Rectal smooth muscle tissue (tissue), 1 donor: ENCODE data around the gene TLCD2.
"Not testable (repeated sequence)": the region's sequence is repeated elsewhere in the genome, so short reads cannot be mapped to it uniquely, and the experiment has no call there.

ENCODE experiments used
- H3K27ac ChIP-seq: one replicate; pipeline ENCODE4 v1.7.0; 2013; ENCODE audit warnings: low read depth, low read length, inconsistent platforms
- H3K27me3 ChIP-seq: one replicate; pipeline ENCODE4 v1.7.0; 2013; ENCODE audit warnings: low read length; ENCODE audit not compliant: control insufficient read depth, insufficient read depth
- H3K36me3 ChIP-seq: one replicate; pipeline ENCODE4 v1.7.0; 2013; ENCODE audit warnings: low read length; ENCODE audit not compliant: control insufficient read depth, insufficient read depth
- H3K4me1 ChIP-seq: one replicate; pipeline ENCODE4 v1.7.0; 2013; ENCODE audit warnings: low read length; ENCODE audit not compliant: control insufficient read depth, insufficient read depth
- H3K4me3 ChIP-seq: one replicate; pipeline ENCODE4 v1.7.0; 2013; ENCODE audit warnings: low read length
- H3K9ac ChIP-seq: one replicate; pipeline ENCODE4 v1.7.0; 2013; ENCODE audit warnings: low read length

Gene TLCD2

GRCh38 chr17:1710807-1711553 lies 803 bp upstream of the TLCD2 start:
- Histone ChIP-seq H3K9ac (no peak overlapping the region), H3K27ac (peak overlapping the region; percentile 64), H3K36me3 (peaks cover 13% of the 10 kb centered on the region), H3K27me3 (no peaks in the 10 kb centered on the region), H3K4me3 (peak overlapping the region; percentile 68), H3K4me1 (peaks cover 15% of the 10 kb centered on the region)

DNA sequence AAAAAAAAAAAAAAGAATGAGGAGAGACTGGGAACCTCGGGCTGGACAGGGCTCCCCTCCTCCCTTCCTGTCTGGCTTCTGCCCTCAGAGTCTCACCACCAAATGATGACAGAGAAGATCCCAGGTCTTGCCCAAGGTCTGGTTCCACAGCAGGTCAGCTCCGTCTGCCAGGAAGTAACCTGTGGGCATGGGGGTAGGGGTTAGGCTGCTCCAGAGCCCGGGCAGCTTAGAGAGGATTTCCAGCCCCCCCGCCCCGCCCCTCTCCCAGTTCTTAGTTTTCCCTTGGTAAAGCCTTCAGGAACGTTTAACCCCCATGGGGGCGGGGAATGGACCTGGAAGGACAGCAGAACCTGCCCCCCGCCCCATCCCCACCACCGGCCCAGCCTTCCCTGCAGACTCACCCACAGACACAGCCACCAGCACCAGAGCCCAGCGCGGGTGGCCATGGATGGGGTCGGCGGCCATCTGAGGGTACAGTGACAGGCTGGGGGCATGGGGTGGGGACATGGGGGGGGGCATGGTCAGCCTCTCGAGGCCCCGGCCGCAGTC lies 700 bp downstream of the TLCD2 start:
- H3K9ac ChIP-seq: no peak overlapping the region
- no peak overlapping the region for H3K27ac ChIP-seq
- H3K4me3 ChIP-seq: peak overlapping the region; percentile 68

DNA sequence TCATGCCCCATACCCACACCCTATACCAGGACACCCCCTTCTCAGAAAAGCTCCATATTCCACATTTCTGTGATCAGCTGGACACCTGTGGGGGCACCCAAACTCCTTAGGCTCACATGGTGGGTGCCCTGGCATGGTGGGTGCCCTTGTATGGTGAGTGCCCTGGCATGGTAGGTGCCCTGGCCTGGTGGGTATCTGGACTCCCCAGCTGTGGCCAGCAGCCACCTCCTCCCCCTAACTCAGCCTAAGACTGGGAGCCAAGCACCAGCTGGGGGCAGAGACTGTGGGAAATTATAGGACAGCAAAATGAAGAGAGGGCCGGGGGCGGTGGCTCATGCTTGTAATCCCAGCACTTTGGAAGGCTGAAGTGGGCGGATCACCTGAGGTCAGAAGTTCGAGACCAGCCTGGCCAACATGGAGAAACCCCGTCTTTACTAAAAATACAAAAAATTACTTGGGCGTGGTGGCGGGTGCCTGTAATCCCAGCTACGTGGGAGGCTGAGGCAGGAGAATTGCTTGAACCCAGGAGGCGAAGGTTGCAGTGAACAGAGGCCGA lies 1.3 kb downstream of the TLCD2 start:
- H3K36me3 ChIP-seq: peaks cover 11% of the 10 kb centered on the region
- not testable (repeated sequence) for H3K4me3 ChIP-seq, H3K27ac ChIP-seq, H3K4me1 ChIP-seq, H3K27me3 ChIP-seq, H3K9ac ChIP-seq

More for the DNA sequence above, 700 bp downstream of the TLCD2 start:
- peaks cover 13% of the 10 kb centered on the region for H3K36me3 ChIP-seq
- peaks cover 12% of the 10 kb centered on the region for H3K4me1 ChIP-seq
- no peaks in the 10 kb centered on the region for H3K27me3 ChIP-seq

DNA sequence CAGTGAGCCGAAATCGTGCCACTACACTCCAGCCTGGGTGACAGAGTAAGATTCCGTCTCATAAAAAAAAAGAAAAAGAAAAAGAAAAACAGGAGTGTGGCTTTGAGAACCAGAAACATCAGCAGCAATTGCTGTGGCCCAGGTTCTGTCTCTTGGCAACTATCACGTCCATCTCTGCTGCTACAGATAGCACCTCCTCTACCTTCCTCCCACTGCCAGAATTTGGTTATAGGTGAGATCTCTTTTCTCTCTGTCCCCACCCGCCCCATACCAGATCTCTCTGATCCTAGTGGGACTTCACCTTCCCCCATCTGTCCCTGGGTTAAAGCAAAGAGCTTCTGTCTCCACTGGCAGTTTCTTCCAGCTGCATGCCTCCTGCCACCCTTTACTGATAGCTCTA lies 3.1 kb downstream of the TLCD2 start:
- Histone ChIP-seq H3K9ac (no peak overlapping the region), H3K36me3 (no peaks in the 10 kb centered on the region), H3K4me3 (no peak overlapping the region), H3K4me1 (no peaks in the 10 kb centered on the region), H3K27me3 (no peaks in the 10 kb centered on the region), H3K27ac (no peak overlapping the region)

DNA sequence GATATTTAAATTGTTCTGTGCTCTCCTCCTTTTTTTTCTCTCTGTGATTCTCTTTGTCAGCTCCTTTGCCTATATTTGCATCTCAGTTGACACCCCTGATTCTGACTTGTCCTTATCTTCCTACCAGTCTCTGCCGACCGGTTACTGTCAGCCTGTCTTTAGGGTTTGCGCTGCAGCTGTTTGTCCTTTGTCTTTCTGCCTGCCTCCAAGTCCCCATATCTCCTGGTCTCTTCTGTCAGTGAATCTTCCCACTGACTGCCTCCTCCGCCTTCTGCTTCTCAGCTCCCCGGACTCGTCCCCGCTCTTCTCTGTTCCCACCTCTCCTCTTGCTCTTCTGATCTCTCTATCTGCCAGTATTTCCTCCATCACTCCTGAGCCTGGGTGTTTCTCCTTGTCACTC lies 5.2 kb downstream of the TLCD2 start:
- Histone ChIP-seq H3K27ac (no peak overlapping the region), H3K27me3 (no peaks in the 10 kb centered on the region), H3K4me3 (no peak overlapping the region), H3K4me1 (no peaks in the 10 kb centered on the region), H3K36me3 (no peaks in the 10 kb centered on the region), H3K9ac (no peak overlapping the region)

DNA sequence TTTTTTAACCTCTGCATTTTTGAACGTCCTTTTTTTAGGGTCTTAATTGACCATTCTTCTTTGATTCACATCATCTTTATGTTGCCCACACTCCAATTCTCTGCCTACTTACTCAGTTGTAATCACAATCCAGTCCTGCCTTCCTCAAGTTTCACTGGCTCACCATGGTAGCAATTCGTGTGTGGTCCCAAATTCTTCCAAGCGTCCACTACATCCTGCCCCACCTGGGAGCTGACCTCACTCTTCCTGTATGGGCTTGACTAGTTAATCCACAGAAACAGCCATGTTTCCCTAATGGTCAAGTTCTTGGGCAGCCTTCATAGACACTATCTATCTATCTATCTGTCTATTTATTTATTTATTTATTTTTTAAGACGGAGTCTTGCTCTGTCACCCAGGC lies 7.1 kb downstream of the TLCD2 start:
- H3K4me1 ChIP-seq: no peaks in the 10 kb centered on the region
- no peak overlapping the region for H3K4me3 ChIP-seq
- no peak overlapping the region for H3K9ac ChIP-seq
- H3K27ac ChIP-seq: no peak overlapping the region
- H3K36me3 ChIP-seq: no peaks in the 10 kb centered on the region
- no peaks in the 10 kb centered on the region for H3K27me3 ChIP-seq

- not testable (repeated sequence) for H3K36me3 ChIP-seq, H3K4me3 ChIP-seq, H3K4me1 ChIP-seq, H3K27ac ChIP-seq, H3K27me3 ChIP-seq, H3K9ac ChIP-seq
Observed at GRCh38 chr17:1699891-1700290, 10.3 kb downstream of the TLCD2 start.

GRCh38 chr17:1697681-1698080 lies 12.5 kb downstream of the TLCD2 start:
- H3K27me3 ChIP-seq: no peaks in the 10 kb centered on the region
- H3K9ac ChIP-seq: no peak overlapping the region
- no peak overlapping the region for H3K4me3 ChIP-seq
- no peak overlapping the region for H3K27ac ChIP-seq
- no peaks in the 10 kb centered on the region for H3K4me1 ChIP-seq
- no peaks in the 10 kb centered on the region for H3K36me3 ChIP-seq

GRCh38 chr17:1695365-1695764 lies 14.8 kb downstream of the TLCD2 start:
- Histone ChIP-seq H3K4me1 (no peaks in the 10 kb centered on the region), H3K27me3 (no peaks in the 10 kb centered on the region), H3K4me3 (no peak overlapping the region), H3K27ac (no peak overlapping the region), H3K36me3 (no peaks in the 10 kb centered on the region), H3K9ac (no peak overlapping the region)

GRCh38 chr17:1693339-1693738 lies 16.8 kb downstream of the TLCD2 start:
- Histone ChIP-seq H3K9ac (no peak overlapping the region), H3K27me3 (no peaks in the 10 kb centered on the region), H3K27ac (no peak overlapping the region), H3K36me3 (no peaks in the 10 kb centered on the region), H3K4me3 (no peak overlapping the region), H3K4me1 (no peaks in the 10 kb centered on the region)

DNA sequence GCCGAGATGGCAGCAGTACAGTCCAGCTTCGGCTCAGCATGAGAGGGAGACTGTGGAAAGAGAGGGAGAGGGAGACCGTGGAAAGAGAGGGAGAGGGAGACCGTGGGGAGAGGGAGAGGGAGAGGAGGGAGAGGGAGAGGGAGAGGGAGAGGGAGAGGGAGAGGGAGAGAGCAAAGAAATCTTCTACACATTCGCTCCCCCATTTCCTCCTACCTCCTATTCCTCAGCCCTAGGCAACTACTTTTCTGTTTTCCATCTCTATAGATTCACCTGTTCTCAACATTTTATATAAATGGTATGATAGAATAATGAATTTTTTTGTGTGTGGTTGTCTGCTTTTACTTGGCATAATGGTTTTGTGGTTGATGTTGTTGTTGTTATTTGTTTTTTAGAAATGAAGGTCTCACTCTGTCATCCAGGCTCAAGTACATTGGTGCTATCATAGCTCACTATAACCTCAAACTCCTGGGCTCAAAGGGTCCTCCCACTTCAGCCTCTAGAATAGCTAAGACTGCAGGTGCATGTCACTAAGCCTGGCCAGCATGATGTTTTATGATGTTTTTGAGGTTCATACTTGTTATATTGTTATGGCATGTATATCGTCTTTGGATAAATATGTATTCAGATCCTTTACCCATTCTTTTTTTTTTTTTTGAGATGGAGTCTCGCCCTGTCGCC lies 19.5 kb downstream of the TLCD2 start:
- Histone ChIP-seq H3K9ac (no peak overlapping the region), H3K4me3 (no peak overlapping the region), H3K4me1 (no peaks in the 10 kb centered on the region), H3K27me3 (no peaks in the 10 kb centered on the region), H3K27ac (no peak overlapping the region), H3K36me3 (no peaks in the 10 kb centered on the region)

DNA sequence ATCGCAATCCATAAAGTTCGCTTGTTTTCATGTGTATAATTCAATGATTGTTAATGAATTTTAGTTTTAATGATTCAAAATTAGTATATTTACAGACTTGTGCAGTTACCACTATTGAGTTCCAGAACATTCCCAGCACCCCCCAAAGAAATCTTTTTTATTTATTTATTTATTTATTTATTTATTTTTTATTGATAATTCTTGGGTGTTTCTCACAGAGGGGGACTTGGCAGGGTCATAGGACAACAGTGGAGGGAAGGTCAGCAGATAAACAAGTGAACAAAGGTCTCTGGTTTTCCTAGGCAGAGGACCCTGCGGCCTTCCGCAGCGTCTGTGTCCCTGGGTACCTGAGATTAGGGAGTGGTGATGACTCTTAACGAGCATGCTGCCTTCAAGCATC lies 21.8 kb downstream of the TLCD2 start:
- H3K4me3 ChIP-seq, H3K27me3 ChIP-seq, H3K27ac ChIP-seq, H3K36me3 ChIP-seq, H3K4me1 ChIP-seq, H3K9ac ChIP-seq: not testable (repeated sequence)
